Osteoblast (primary cell): ENCODE measurements around the gene OST4. TPM values are rescaled to one million over a fixed set of nuclear protein-coding genes. Genes with fewer than 3 reads are reported as not detected.

Source experiments
- DNase-seq: peaks from one replicate; pipeline ENCODE4 v3.0.0; 2011; ENCODE audit warnings: low spot score, mixed read lengths; ENCODE audit not compliant: insufficient read length; ENCODE audit errors: missing footprints
- H2AFZ ChIP-seq: 2 replicates; pipeline ENCODE4 v1.6.0; 2011; ENCODE audit warnings: mild to moderate bottlenecking, low read length
- H3K27ac ChIP-seq: 2 replicates; pipeline ENCODE4 v1.5.1; 2011; ENCODE audit warnings: mild to moderate bottlenecking, low read depth, low read length, moderate library complexity
- H3K27me3 ChIP-seq: 2 replicates; pipeline ENCODE4 v1.6.0; 2012; ENCODE audit warnings: mild to moderate bottlenecking, control low read depth, inconsistent platforms, low read length, moderate library complexity; ENCODE audit not compliant: insufficient read depth
- H3K36me3 ChIP-seq: 2 replicates; pipeline ENCODE4 v1.5.1; 2011; ENCODE audit warnings: mild to moderate bottlenecking, low read length, control low read depth, moderate library complexity; ENCODE audit not compliant: insufficient read depth
- H3K4me1 ChIP-seq: 2 replicates; pipeline ENCODE4 v1.5.1; 2011; ENCODE audit warnings: mild to moderate bottlenecking, low read length, control low read depth, moderate library complexity; ENCODE audit not compliant: insufficient read depth
- H3K4me2 ChIP-seq: 2 replicates; pipeline ENCODE4 v1.6.0; 2011; ENCODE audit warnings: mild to moderate bottlenecking, low read length; ENCODE audit not compliant: insufficient read depth
- H3K4me3 ChIP-seq: fragments of 200-600 bp; sonication (generic); 3 replicates; pipeline ENCODE4 v1.5.1; 2012; ENCODE audit warnings: mild to moderate bottlenecking, low read length, inconsistent platforms; ENCODE audit not compliant: insufficient read depth
- H3K79me2 ChIP-seq: 2 replicates; pipeline ENCODE4 v1.6.0; 2012; ENCODE audit warnings: mild to moderate bottlenecking, low read length, control low read depth, inconsistent platforms; ENCODE audit not compliant: insufficient read depth
- H3K9me3 ChIP-seq: 2 replicates; pipeline ENCODE4 v1.5.1; 2011; ENCODE audit warnings: low read depth, low read length, control low read depth
- H4K20me1 ChIP-seq: 2 replicates; pipeline ENCODE4 v1.6.0; 2012; ENCODE audit warnings: mild to moderate bottlenecking, low read length, control low read depth; ENCODE audit not compliant: insufficient read depth
- CTCF ChIP-seq: IDR thresholded peaks from 2 replicates; pipeline ENCODE4 v1.5.1; 2011; ENCODE audit warnings: mild to moderate bottlenecking, low read depth, low read length, moderate library complexity; ENCODE audit errors: extremely low read depth
- total RNA-seq: library from RNA; depleted of rRNA; stranded (reverse); fragments of >200 nt; gene quantifications from 2 replicates; pipeline ENCODE4 v1.2.3, GENCODE V29; 2012

OST4 gene
- total RNA-seq, 1 donor, result 202 TPM

DNA sequence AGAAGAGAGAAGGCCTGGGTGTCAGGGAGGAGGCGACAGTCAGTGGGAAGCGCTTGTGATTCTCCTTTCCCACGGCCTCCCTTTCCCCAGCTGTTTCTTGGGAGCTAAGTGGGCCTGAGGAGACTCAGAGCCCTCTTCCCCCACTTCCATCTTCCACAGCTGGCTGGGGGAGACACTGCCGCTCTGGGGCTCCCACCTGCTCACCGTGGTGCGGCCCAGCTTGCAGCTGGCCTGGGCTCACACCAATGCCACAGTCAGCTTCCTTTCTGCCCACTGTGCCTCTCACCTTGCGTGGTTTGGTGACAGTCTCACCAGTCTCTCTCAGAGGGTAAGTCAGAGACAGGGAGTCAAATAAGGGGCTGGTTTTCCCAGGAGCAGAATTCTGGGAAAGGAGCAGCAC lies 31.6 kb downstream of the OST4 start:
- Histone ChIP-seq H3K4me2 (no peak overlapping the region), H3K4me3 (no peak overlapping the region), H3K9me3 (no peaks in the 10 kb centered on the region), H3K27ac (no peak overlapping the region), H3K79me2 (peaks cover 18% of the 10 kb centered on the region), H3K27me3 (no peaks in the 10 kb centered on the region), H3K4me1 (peaks cover 20% of the 10 kb centered on the region), H4K20me1 (peaks cover 49% of the 10 kb centered on the region), H3K36me3 (peaks cover 86% of the 10 kb centered on the region), H2AFZ (no peak overlapping the region)
- no peak for DNase-seq
- TF ChIP-seq CTCF, result no peak

DNA sequence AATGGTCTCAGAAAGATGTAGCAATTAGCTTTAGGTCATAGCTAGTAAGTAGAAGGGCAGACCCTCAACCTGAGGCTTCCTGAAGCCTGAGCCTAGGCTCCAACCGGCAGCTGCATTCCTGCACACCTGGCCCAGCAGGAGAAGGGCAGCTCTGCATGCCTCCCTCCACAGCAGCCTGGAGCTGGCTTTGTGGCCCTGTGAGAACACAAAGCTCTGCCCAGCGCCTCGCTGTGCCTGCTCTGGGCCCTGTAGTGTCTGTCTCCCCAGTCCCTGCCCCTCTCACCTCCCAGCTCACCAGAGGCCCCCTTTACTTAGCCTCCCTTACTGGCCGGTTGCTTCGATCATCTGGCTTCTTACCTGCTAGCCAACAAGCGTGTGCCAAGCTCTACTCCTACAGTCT lies 32.0 kb downstream of the OST4 start:
- H3K4me1 ChIP-seq, result peaks cover 23% of the 10 kb centered on the region
- peaks cover 22% of the 10 kb centered on the region for H3K79me2 ChIP-seq
- no peaks in the 10 kb centered on the region for H3K9me3 ChIP-seq
- H2AFZ ChIP-seq, result no peak overlapping the region
- no peak for TF ChIP-seq CTCF
- H3K36me3 ChIP-seq, result peaks cover 87% of the 10 kb centered on the region
- peaks cover 51% of the 10 kb centered on the region for H4K20me1 ChIP-seq
- H3K27me3 ChIP-seq, result no peaks in the 10 kb centered on the region
- H3K4me3 ChIP-seq, result no peak overlapping the region
- no peak overlapping the region for H3K27ac ChIP-seq
- DNase-seq, result no peak
- H3K4me2 ChIP-seq, result no peak overlapping the region

GRCh38 chr2:27038631-27039339 lies 32.7 kb downstream of the OST4 start:
- Histone ChIP-seq H2AFZ (no peak overlapping the region), H4K20me1 (peaks cover 58% of the 10 kb centered on the region), H3K79me2 (peaks cover 29% of the 10 kb centered on the region), H3K27ac (no peak overlapping the region), H3K4me2 (no peak overlapping the region), H3K4me3 (no peak overlapping the region), H3K27me3 (no peaks in the 10 kb centered on the region), H3K36me3 (peaks cover 91% of the 10 kb centered on the region), H3K9me3 (no peaks in the 10 kb centered on the region), H3K4me1 (peaks cover 29% of the 10 kb centered on the region)
- no peak for TF ChIP-seq CTCF
- no peak for DNase-seq

GRCh38 chr2:27038012-27038411 lies 33.4 kb downstream of the OST4 start:
- H4K20me1 ChIP-seq, result peaks cover 62% of the 10 kb centered on the region
- H3K4me1 ChIP-seq, result peaks cover 30% of the 10 kb centered on the region
- H3K36me3 ChIP-seq, result peaks cover 86% of the 10 kb centered on the region
- H3K4me3 ChIP-seq, result no peak overlapping the region
- H3K9me3 ChIP-seq, result no peaks in the 10 kb centered on the region
- no peak overlapping the region for H3K4me2 ChIP-seq
- no peak overlapping the region for H3K27ac ChIP-seq
- no peaks in the 10 kb centered on the region for H3K27me3 ChIP-seq
- no peak overlapping the region for H2AFZ ChIP-seq
- no peak for DNase-seq
- peaks cover 36% of the 10 kb centered on the region for H3K79me2 ChIP-seq
- no peak for TF ChIP-seq CTCF
